ENCODE data around the gene RPS6KA5.

GRCh38 chr14:91088585-91089235, 28.3 kb upstream of the RPS6KA5 start:
- TF ChIP-seq CTCF (conservative IDR thresholded peaks at IDR 0.05 in 1 of 2, IDR thresholded peaks at IDR 0.05 in 1 of 2; ENCODE audit: low read depth in 1 of 2, low read length in 2 of 2) (no peak), EZH2 (IDR thresholded peaks at IDR 0.05; ENCODE audit: low read length, missing control alignments) (no peak)
